Activated CD8-positive, alpha-beta memory T cell treated with anti-CD3 and anti-CD28 coated beads, Interleukin-2, amount 50 U/mL, for 1 hour (primary cell): ENCODE measurements around the gene TBX15.

ENCODE experiments used
- DNase-seq: peaks from one replicate; pipeline ENCODE4 v3.0.0-alpha.2; 2020; ENCODE audit errors: extremely low read depth

TBX15 gene

GRCh38 chr1:118984722-118985639 is 3.2 kb downstream of the TBX15 start:
- DNase-seq = no peak

- no peak for DNase-seq
Observed at GRCh38 chr1:118984086-118984721, 3.9 kb downstream of the TBX15 start.

DNA sequence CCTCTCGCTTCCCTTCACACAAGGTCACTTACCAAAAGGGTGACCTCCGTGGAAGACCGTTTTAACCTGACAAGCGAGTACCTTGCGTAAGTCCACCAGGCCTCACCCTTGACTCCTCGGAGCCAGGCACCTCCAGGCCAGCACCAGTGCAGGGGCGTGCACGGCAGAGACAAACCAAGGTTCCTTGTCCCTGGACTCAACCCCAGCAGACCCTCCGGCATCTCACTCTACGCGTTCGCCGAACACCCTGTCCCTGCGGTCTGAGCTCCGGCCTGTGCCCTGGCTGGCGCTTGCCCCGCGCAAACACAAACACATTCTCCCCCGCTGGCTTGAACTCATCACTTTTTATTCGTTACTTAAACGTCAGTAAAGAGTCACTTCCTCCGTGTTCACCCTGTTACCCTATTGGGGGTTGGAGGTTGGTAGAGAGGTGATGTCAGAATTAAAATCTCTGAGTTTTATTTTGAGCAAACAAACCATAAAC is 4.5 kb downstream of the TBX15 start:
- no peak for DNase-seq

DNA sequence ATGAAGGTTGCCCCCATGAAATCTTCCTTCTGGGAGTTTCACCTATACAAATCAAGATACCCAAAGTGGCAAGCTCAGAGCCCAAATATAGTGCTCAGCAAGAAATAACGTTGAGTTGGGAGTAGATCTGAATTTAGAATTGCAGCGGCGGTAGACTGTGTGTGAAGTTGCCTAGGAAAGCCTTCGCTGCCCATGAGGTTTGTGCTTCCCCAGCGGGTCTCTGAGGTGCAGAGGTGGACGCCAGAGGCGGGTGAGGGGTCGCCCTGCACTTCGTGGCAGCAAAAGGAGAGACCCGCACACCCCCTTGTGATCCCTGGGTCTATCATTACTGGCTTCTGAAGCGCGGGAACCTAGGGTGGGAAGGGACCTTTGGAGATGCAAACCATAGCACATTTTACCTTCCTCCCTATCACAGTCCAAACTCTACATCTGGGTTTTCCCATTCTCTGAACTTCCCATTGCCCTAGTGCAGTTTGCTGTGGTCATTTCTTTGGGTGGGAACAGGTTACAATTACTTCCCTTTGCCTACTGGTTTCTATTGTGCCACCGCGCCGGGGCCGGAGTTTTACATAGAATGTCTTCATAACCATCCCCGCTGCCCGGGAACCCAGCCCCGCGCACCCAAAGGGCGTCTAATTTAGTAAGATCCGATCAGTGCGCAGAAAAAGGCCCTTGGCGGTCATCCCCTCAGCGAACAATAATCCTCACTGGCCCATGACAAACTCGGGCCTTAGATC is 5.2 kb downstream of the TBX15 start:
- DNase-seq = no peak

DNA sequence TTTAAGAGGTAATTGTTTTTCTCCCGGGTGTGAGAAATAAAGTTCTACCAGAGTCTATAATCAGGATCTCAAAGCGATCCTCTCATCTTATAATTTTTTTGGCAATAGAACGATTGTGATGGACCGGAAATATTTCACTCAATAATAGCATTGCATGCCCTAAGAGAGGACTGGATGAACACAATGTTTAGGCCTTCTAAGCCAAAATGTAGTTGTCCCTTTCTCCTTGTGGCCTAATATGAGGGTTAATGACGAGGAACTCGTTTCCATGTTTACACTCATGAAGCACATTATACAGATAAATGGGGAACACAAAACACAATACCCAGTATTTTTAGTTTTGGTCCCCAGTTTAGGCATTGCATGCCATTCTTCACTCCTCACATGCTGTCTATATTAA is 5.9 kb downstream of the TBX15 start:
- no peak for DNase-seq

- DNase-seq = no peak
Observed at GRCh38 chr1:118981436-118981835, 6.7 kb downstream of the TBX15 start.

DNA sequence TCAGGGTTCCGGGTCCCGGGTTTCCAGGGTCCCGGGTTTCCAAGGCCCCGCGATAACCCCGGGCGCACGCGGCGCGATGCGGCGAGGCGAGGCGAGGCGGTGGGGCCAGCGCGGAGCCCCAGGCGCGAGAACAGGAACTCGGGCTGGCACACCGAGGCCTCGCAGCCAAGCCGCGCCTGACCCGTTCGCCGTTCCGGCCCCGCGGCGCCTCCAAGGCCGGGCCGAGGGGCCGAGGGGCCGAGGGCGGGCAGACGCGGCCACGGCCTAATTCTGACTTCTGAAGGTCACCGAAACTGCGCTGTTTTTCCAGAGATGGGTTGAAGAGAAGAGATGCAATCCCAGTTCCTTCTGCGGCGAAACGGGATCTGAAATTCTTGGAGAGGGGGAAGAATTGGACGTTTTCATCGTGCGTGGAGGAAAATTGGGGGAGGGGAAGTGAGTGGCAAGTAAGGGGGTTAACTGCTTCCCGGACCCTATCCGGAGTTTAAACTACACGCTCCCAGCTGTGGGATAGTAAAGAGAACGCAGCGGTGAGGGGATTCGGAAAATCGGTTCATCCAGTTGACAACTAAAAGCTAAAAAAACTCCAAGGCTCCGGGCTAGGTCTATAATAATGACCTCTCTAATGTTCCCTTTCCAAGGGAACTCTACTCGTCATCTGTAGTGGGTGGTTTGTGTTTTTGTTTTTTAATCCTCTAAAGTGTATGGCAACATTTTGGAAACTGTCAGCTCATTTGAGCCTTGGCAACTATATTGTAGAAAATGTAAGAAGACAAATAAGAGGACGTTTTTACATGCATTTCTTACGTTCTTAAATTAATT is 8.2 kb downstream of the TBX15 start:
- DNase-seq = no peak

- DNase-seq = no peak
Observed at GRCh38 chr1:118978914-118979701, 9.0 kb downstream of the TBX15 start.

DNA sequence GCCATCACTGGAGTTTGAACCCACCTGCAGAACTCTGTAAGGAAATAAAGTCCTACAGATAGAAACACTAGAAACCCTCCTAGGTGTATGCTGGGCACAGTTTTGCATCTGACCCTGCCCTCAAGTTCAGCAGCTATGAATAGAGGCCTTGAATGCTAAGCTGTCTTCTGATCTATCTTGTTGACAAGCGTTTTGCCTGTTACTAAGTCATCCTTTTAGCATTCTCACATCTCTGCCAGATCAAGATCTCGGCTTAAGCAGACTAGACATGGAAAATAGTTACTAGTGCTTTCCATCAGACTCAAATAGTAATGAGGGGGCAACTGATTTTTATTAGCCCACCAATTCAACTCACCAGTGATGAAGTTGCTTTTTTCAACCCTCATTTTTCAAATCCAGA is 10.5 kb downstream of the TBX15 start:
- no peak for DNase-seq

DNA sequence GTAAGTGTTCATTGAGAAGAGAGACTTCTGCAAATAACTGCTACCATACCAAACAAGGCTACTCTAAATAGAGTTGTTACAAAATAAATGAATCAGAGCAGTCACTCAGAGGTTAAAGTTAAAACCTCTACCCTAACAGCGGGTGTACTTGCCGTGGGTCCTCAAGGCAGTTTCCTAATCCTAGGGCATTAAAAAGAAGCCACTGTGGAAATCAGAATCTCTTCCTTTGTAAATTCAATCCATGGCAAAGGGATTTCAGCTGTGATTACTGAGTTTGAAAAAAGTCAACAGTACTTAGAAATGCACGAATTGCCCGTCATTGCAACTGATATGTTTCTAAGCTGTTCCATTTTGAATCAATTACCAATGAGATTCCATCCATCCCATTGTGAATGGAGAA is 13.5 kb downstream of the TBX15 start:
- no peak for DNase-seq

- DNase-seq = no peak
Observed at GRCh38 chr1:118973531-118974137, 14.5 kb downstream of the TBX15 start.

DNA sequence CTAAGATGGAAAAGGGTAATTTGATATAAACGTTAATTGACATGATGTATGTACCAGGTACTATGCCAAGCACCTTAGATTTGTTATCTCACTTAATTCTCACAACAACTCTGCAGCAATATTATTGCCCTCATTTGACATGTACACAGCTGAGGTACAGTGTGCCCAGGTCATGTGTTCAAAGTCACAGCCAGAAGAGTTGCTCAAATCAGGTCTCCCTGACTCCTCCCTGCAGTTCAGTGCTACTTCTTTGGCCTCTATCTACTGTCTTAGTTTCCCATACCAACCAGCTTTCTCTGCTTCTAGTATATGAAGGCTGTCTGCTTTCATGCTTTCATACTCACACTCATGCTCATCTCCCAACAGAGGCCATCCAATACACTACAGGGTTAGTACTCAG is 15.1 kb downstream of the TBX15 start:
- no peak for DNase-seq

DNA sequence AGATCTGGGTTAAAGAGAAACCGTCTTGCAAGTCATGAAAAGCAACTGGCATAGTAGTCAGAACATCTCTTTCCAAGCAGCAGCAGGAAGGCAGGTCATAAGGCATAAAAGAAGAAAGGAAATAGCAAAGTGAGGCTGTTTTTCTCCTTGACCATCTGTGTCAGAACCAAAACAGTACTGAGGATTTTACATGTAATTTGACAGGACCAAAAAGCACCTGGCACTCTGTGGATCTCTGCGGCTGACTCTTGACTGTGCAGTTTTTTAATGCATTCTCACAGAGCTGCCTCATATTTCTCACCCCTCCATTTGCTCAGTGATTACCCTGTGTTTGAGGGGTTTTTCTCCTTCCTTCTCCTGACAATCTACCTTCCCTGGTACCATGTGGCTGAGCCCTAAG is 17.7 kb downstream of the TBX15 start:
- DNase-seq = no peak

- no peak for DNase-seq
Observed at GRCh38 chr1:118963456-118964430, 24.4 kb downstream of the TBX15 start.

- no peak for DNase-seq
Observed at GRCh38 chr1:118963138-118963455, 25.0 kb downstream of the TBX15 start.

- no peak for DNase-seq
Observed at GRCh38 chr1:118961156-118961555, 27.0 kb downstream of the TBX15 start.

GRCh38 chr1:118960567-118961136 is 27.5 kb downstream of the TBX15 start:
- DNase-seq = no peak

DNA sequence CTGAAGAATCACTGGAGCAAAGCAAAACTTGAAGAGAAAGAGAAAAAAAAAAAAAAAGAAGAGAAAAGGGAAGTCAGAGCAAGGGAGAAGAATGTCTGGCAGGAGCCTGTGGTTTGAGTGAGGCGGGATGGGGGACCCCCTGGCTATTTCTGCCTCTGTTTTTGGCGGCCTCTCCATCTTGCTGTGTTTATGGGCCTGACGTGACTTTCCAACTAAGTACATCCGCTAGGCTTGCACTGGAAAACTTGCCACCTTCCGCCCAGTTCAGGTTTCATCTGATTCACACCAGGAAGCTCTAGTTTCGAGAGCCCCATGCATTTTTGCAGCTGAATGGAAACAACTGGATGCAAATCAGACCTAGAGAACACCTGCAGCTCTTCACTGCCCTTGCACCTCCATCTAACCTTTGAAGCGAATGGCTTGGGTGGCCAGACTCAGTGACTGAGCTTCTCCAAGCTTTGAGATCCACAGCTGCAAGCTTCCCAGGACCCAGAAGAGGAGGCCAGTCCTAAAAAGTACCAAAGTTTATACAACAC is 28.0 kb downstream of the TBX15 start:
- no peak for DNase-seq
